ENCODE results near the gene SLC17A6. TPM values are rescaled to one million over a fixed set of nuclear protein-coding genes. Genes with fewer than 3 reads are reported as not detected.

Gene SLC17A6
- total RNA-seq, 1 experiment from 2014 or later: 0.24 TPM

GRCh38 chr11:22343371-22344032, 5.3 kb downstream of the SLC17A6 start:
- no peak for TF ChIP-seq NR2C2 (CRISPR knock-in tag; IDR thresholded peaks at IDR 0.05)
- TF ChIP-seq ZNF423 (CRISPR knock-in tag; IDR thresholded peaks at IDR 0.05): 0 out of 2 replicates have a peak, but pooled peaks have one; percentile 2
- TF ChIP-seq MAX (CRISPR knock-in tag; IDR thresholded peaks at IDR 0.05): peak; percentile 77
- peak; percentile 60; the same call in 1 of the 2 replicates for TF ChIP-seq FOXP1 (CRISPR knock-in tag; IDR thresholded peaks at IDR 0.05; ENCODE audit: borderline replicate concordance)
- TF ChIP-seq GRHL2 (CRISPR knock-in tag; IDR thresholded peaks at IDR 0.05; ENCODE audit: insufficient replicate concordance, severe bottlenecking): no peak
- H3K27ac Mint-ChIP-seq: no peak overlapping the region
- H3K9me3 Mint-ChIP-seq: no peaks in the 10 kb centered on the region
- peaks cover 62% of the 10 kb centered on the region for H3K27me3 Mint-ChIP-seq (ENCODE audit: low read depth)
- ChIA-PET CTCF (interaction anchor here (0.6 to 1.1 kb wide), 5 partner anchors 68 to 437 kb away, joined by 3 to 6 read pairs (median 4); no protein-coding TSS in a partner anchor), POLR2A (interaction anchor here (0.6 to 1.2 kb wide), 2 partner anchors 9 to 430 kb away, joined by 3 to 5 read pairs; no protein-coding TSS in a partner anchor)
- H3K4me1 Mint-ChIP-seq: peaks cover 63% of the 10 kb centered on the region
- peak; percentile 51 for ATAC-seq
- peak; percentile 44 for DNase-seq (ENCODE audit: low spot score)
- no peaks in the 10 kb centered on the region for H3K36me3 Mint-ChIP-seq
- H3K4me3 Mint-ChIP-seq: peak overlapping the region; percentile 78

- CTCF ChIA-PET: interaction anchor here (0.6 to 1.1 kb wide), 5 partner anchors 67 to 437 kb away, joined by 3 to 6 read pairs (median 4); no protein-coding TSS in a partner anchor
- H3K4me1 Mint-ChIP-seq: peaks cover 61% of the 10 kb centered on the region
- H3K27me3 Mint-ChIP-seq (ENCODE audit: low read depth): peaks cover 60% of the 10 kb centered on the region
- ATAC-seq (no peak), DNase-seq (ENCODE audit: low spot score) (no peak)
- H3K9me3 Mint-ChIP-seq: no peaks in the 10 kb centered on the region
- peak overlapping the region; percentile 78 for H3K4me3 Mint-ChIP-seq
- H3K27ac Mint-ChIP-seq: no peak overlapping the region
- no peak for TF ChIP-seq MXD4 (CRISPR knock-in tag; IDR thresholded peaks at IDR 0.05; ENCODE audit: borderline replicate concordance)
- TF ChIP-seq IRF1 (CRISPR knock-in tag; IDR thresholded peaks at IDR 0.05): no peak
- no peak for TF ChIP-seq NFE2L1 (CRISPR knock-in tag; IDR thresholded peaks at IDR 0.05)
- no peak for TF ChIP-seq FOXP1 (CRISPR knock-in tag; IDR thresholded peaks at IDR 0.05; ENCODE audit: borderline replicate concordance)
- TF ChIP-seq RORB (CRISPR knock-in tag; IDR thresholded peaks at IDR 0.05): no peak
- TF ChIP-seq ZNF396 (CRISPR knock-in tag; IDR thresholded peaks at IDR 0.05; ENCODE audit: borderline replicate concordance): no peak
- no peak for TF ChIP-seq ARID4B (CRISPR knock-in tag; IDR thresholded peaks at IDR 0.05; ENCODE audit: borderline replicate concordance)
- TF ChIP-seq E2F4 (CRISPR knock-in tag; IDR thresholded peaks at IDR 0.05; ENCODE audit: borderline replicate concordance, low read depth): no peak
- TF ChIP-seq ATF2 (CRISPR knock-in tag; IDR thresholded peaks at IDR 0.05; ENCODE audit: borderline replicate concordance, low read depth): no peak
- no peak for TF ChIP-seq FOXJ3 (CRISPR knock-in tag; IDR thresholded peaks at IDR 0.05; ENCODE audit: borderline replicate concordance)
- TF ChIP-seq NR3C1 (CRISPR knock-in tag; conservative IDR thresholded peaks at IDR 0.05; ENCODE audit: low read depth): no peak
- no peak for TF ChIP-seq AR (CRISPR knock-in tag; IDR thresholded peaks at IDR 0.05)
- no peak for TF ChIP-seq GTF2I (CRISPR knock-in tag; conservative IDR thresholded peaks at IDR 0.05)
- TF ChIP-seq FOXP4 (CRISPR knock-in tag; IDR thresholded peaks at IDR 0.05): no peak
- POLR2A ChIA-PET: interaction anchor here (1.2 kb wide), 1 partner anchor 8 kb away, joined by 3 read pairs; no protein-coding TSS in a partner anchor
- H3K36me3 Mint-ChIP-seq: no peaks in the 10 kb centered on the region
Measured at GRCh38 chr11:22344081-22344480, 5.9 kb downstream of the SLC17A6 start.
